Stimulated activated CD8-positive, alpha-beta memory T cell treated with anti-CD3 and anti-CD28 coated beads, Interleukin-7, amount 100 ng/mL, for 1 hour (primary cell): ENCODE measurements around the gene HIVEP3.
A peak's percentile ranks its signal among the peaks of the same experiment; 100 is the strongest.

Experiments
- DNase-seq, 2 donors: peaks; one replicate each; pipeline ENCODE4 v3.0.0-alpha.2; 2020; ENCODE audit warnings: low read depth in 2 of 2

Gene HIVEP3

DNA sequence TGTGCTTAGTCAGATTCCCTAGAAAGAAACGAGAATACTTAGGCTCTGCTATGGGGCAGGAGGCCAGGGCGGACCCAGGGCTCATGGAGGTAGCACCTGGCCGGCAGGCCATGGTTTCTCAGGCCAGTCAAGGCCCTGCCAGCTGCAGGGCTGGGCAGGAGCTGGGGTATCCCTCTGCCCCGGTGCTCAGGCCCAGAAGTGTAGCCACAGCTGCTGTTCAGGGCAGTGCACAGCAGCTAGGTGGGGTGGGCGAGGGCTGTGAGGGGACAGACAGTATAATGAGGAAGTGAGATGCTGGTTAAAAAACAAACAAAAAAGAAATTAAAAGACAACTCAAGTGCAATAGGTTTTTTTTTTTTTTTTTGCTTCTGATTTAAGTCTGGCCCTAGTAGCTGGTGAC, 400.3 kb downstream of the HIVEP3 start:
- DNase-seq, result no peak

GRCh38 chr1:41517062-41517438, 401.7 kb downstream of the HIVEP3 start:
- DNase-seq, result no peak

- peak; percentile 21 to 34 for DNase-seq
These were observed 402.3 kb downstream of the HIVEP3 start for GRCh38 chr1:41516168-41517061.

GRCh38 chr1:41515778-41516167, 402.9 kb downstream of the HIVEP3 start:
- no peak for DNase-seq

DNA sequence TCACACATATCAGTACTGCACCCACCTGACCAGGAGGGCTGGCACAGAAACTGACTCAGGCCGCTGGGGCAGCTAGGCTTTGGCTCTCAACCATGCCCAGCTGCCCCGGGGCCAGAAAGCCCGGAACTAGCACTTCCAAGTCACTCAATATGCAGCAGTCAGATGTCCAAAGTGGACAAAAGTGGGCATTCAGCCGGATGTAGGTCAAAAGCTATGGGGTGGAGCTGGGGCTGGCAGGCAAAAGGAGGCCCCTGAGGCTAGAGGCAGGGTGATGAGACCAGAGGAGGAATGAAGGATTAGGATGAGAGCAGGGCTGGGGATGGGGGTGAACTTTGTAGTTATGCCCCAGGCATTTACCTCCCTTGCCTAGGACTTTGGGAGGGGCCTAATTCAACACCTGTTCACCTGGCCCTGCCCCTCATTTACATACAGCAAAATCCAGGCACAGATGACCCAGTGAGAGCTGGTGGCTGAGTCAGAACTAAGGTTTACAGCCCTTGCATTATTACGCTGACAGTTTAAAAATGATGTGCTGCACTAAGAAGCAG, 403.5 kb downstream of the HIVEP3 start:
- no peak for DNase-seq

- no peak for DNase-seq
These were observed 404.3 kb downstream of the HIVEP3 start for GRCh38 chr1:41514381-41514780.

GRCh38 chr1:41513383-41513735, 405.4 kb downstream of the HIVEP3 start:
- no peak for DNase-seq

DNA sequence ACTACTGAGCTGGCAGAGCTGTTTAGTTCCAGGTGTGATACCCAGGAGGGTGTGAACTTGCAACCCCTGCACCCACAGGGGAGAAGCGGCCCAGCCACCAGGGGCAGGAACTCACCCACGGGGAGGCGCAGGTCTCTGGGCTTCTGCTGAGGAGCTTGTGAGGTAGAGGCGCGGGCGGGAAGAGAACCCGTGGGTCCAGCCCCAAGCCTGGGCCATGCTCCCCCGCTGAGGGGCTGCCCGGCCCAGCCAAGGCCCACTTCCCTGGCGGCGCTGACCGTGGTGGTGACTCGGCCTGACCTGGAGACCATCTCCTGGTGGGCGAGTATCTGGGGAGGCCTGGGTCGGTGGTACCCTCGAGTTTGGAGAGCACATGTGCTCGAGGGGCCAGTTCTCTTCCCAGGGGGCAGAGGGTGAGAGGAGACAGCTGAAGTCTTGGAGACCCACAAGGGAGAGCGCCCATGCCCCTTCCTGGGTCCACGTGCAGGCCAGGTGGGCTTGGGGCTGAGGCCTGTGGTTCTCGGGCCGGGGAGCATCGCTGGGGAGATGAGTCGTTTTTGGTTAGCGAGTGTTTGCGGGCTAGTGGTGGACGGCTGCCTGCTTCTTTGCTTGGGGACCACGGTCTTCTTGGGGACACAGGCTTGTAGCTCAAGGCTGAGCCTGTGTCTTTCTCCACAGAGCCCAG, 405.9 kb downstream of the HIVEP3 start:
- DNase-seq, result no peak

DNA sequence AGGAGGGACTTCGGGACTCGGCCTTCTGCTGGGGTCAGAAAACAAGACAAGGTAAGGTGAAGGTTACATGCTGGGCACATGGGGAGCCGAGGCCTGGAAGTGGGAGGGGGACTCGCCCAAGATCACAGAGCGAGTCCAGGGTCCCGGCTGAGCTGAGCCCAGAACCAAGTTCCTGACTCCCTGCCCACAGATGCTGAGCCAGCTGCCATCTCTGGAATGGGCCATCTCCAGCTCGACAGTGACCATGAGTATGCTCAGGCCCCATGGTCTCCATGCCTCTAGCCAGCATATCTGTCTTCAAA, 407.5 kb downstream of the HIVEP3 start:
- no peak for DNase-seq

DNA sequence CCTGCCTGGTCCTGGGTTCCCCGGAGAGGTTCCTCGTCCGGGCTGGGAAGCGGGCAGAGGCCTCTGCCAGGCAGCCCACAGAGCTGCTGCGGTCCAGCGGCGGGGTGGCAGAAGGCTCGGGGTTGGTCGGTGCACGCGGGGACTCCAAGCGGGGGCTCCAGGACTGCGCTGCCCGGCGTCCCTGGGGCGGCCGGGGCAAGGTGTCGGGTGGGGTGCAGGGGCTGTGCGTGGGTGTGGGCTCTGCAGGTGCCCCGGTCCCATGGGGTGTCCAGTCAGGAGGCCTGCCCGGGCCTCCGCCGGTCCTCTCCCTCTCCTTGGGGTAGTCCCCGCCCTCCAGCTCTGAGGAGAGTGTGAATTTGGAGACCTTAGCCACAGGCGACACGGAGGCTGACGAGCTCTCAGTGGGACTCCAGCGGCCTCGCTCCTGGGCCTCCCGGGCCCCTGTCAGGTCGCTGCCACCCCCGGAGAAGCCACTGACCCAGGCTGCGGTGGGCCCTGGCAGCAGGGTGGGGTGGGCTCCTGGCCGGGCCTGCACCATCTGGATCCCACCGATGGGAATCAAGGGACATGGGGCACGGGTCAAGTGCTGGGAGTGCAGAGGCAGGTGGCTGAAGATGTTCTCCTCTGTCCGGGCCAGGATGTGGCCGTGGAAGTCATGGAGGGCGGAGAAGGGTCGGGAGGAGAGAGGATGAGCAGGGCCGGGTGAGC, 408.0 kb downstream of the HIVEP3 start:
- DNase-seq, result no peak

- no peak for DNase-seq
These were observed 409.5 kb downstream of the HIVEP3 start for GRCh38 chr1:41509270-41509671.

- DNase-seq, result no peak
These were observed 410.4 kb downstream of the HIVEP3 start for GRCh38 chr1:41508290-41508689.

DNA sequence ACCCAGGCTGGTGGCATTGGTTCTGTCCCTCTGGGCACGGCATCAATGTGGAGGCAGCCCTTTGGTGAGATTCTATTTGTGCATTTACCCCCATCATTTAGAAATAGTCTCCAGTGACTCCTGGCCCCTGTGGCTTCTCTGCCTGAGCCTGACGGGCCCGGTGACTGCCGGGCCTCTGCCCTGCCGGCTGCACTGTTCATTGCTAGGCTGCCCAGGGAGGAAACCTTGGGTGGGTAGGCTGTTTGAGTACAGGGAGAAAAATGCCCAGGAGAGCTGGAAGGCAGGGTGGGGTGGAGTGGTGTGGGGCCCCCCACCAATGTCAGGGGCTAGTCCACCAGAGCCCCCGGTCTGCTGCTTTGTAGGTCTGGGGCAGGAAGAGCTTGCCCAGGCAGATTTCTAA, 410.9 kb downstream of the HIVEP3 start:
- no peak for DNase-seq

- DNase-seq, result no peak
These were observed 411.5 kb downstream of the HIVEP3 start for GRCh38 chr1:41507110-41507720.

- no peak for DNase-seq
These were observed 414.3 kb downstream of the HIVEP3 start for GRCh38 chr1:41504114-41505035.

DNA sequence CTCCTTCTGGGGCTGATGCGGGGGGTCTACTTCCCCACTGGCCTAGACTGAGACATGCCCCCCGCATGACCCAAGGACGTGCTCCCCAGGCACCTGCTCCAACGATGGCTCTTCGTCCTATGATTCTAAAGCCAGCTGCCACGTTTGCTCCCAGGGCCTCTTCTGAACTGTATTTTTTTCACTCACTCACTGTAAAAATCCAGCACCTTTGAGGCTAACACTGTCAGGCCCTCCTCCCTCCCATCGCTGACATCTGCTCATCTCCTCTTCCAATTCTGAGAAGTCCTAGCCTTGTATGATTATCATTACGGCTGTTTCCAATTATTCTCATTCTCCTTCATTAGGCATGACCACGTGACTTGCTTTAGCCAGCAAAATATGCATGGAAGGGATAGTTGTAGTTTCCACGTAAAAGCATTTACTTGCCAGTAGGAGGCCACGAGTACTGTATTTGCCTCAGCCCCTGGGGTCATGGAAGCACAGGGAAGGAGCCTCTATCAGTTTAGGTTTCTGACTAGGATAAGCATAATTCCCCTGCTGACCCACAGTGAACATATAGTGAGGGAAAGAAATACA, 415.1 kb downstream of the HIVEP3 start:
- DNase-seq, result no peak

GRCh38 chr1:41502912-41503311, 415.8 kb downstream of the HIVEP3 start:
- no peak for DNase-seq

DNA sequence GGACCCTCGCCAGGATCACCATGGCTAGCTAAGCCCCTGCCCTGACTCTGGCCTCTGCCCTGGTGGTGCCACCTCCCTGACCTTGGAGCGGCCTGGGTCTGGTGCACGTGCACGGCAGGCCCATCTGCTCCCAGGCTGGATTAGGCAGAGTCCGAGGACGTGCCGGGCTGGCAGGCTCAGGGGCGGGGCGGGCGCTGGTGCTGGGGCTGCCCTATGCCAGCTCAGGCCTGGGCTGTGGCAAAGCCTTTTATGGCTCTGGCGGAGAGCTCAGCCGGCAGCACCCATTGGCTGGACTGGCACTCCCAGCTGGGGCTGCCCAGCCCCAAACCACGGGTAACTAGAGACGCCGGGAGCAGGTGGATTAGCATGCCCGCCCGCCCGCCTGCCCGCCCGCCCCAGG, 417.1 kb downstream of the HIVEP3 start:
- DNase-seq, result no peak

DNA sequence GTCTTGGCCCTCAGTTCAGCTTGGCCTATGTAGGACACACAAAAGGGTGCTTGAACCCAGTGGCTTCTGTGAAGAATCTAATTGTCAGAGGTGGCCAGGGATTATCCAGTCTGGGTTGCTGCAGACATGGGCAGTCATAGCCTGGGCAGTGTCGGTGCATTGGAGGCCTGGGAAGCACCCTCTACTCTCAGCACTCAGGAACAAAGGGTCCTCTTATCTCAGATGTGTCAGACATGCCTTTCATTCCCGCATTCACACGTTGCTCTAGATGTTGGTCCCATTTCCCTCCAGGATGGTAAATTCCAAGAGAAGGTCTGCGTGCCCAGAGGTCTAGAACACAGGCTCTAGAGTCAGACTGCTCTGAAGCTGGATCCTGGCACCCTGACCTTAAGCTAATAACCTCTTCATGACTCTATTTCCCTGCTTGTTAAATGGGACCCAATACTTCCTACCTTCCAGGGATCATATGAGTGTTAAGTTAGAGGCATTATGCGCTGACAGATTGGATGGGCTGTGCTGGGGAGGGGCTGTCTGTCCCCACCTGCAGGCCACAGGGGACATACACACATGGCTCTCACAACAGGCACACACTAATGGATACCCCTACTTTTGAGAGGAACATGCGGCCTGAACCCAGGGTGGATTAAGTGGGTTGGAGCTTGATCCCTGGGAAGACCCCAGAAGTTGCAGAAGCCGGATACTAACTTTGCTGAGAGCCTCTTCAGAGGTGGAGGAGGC, 417.8 kb downstream of the HIVEP3 start:
- DNase-seq, result no peak

GRCh38 chr1:41500378-41500777, 418.3 kb downstream of the HIVEP3 start:
- DNase-seq, result no peak
